NCI-H2107 (cell line): ENCODE data around the gene MAGEB10.
"Not testable (repeated sequence)": the region's sequence is repeated elsewhere in the genome, so short reads cannot be mapped to it uniquely, and the experiment has no call there.

Experiments
- DNase-seq: peaks from one replicate; lab custom pipeline; 2025; lab: John Stamatoyannopoulos, UW

The MAGEB10 gene

GRCh38 chrX:27807690-27808089 is at the start of gene MAGEB10:
MAGEB10 (plus strand) TSS chrX:27807990; CDS start chrX:27821307, 13,317 bp downstream.
- DNase-seq = no peak

GRCh38 chrX:27765718-27766117 is 42.1 kb upstream of the MAGEB10 start:
- no peak for DNase-seq

GRCh38 chrX:27767387-27767786 is 40.4 kb upstream of the MAGEB10 start:
- no peak for DNase-seq

GRCh38 chrX:27775984-27776383 is 31.8 kb upstream of the MAGEB10 start:
- no peak for DNase-seq

- no peak for DNase-seq
Observed at GRCh38 chrX:27796640-27797257, 11.0 kb upstream of the MAGEB10 start.

GRCh38 chrX:27797575-27797974 is 10.2 kb upstream of the MAGEB10 start:
- no peak for DNase-seq

- no peak for DNase-seq
Observed at GRCh38 chrX:27808226-27808625, 436 bp downstream of the MAGEB10 start.

GRCh38 chrX:27808991-27809859 is 1.4 kb downstream of the MAGEB10 start:
- not testable (repeated sequence) for DNase-seq

GRCh38 chrX:27815209-27815608 is 7.4 kb downstream of the MAGEB10 start:
- DNase-seq = no peak

GRCh38 chrX:27823812-27824211 is 16.0 kb downstream of the MAGEB10 start:
- no peak for DNase-seq

GRCh38 chrX:27838185-27838584 is 30.4 kb downstream of the MAGEB10 start:
- DNase-seq = no peak

GRCh38 chrX:27840881-27841280 is 33.1 kb downstream of the MAGEB10 start:
- no peak for DNase-seq

- DNase-seq = no peak
Observed at GRCh38 chrX:27842859-27843258, 35.1 kb downstream of the MAGEB10 start.

GRCh38 chrX:27860337-27860736 is 52.5 kb downstream of the MAGEB10 start:
- DNase-seq = no peak

- DNase-seq = no peak
Observed at GRCh38 chrX:27863809-27864208, 56.0 kb downstream of the MAGEB10 start.
